ENCODE data around the gene MYL7.

MYL7 gene

GRCh38 chr7:44150966-44151941 lies 10.1 kb upstream of the MYL7 start:
- DNase-seq (ENCODE audit: low read depth in 2 of 2): no peak

DNA sequence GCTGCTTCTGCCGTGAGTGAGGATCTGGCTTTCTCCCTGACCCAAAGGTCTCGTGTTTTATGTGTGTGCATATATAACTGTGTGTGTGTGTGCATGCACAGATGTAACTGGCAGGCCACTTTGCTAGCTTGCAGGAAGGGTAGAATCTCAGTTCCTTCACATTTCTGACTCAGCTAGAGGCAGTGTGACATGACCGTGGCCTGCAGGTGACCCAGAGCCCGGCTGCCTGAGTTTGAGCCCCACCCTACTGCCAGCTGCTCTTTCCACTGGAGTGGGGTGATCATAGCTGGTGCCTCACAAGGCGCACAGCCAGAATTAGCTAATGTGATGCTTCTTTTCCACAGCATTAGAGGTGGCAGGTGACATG lies 9.3 kb upstream of the MYL7 start:
- DNase-seq (ENCODE audit: low read depth in 2 of 2): no peak

DNA sequence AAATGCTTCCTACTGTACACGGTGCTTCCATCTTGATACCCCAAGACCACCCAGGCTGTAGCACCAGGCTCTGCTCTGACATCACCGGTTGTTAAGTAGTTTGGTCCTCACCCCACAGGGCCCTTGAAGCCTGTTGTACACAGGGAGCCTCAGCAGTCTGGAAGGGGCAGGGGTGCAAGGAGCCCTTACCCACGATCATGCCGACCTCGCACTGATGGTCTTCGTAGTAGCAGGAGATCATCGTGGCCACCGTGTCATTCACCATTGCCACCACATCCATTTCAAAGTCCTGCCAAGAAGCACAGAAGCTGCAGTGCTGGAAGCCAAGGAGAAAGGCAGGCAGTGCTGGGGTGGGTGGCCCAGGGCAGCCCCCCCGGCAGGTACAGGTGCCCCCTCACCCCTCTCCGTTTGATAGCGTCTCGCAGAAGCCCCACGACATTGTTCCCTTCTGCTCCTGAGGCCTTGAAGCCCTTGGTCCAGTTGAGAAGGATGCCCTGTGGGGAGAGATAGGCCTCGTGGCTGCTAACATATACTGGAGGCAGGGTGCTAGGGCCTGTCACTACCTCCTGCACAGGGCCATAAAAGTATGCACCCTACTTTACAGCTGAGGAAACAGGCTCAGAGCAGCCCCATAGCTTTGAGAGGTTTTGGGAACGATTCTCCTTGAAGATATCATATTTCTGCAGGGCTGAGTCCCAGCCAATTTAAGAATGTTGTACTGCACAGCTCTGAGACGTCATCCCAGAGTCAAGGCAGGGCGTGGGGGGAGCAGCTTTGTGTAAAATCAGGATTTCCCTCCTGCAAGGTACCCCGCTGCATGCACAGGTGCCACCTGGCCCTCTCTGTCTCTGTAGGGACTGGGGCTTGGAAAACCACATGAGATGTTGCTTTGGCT lies 8.7 kb upstream of the MYL7 start:
- DNase-seq (ENCODE audit: low read depth in 2 of 2): no peak

DNA sequence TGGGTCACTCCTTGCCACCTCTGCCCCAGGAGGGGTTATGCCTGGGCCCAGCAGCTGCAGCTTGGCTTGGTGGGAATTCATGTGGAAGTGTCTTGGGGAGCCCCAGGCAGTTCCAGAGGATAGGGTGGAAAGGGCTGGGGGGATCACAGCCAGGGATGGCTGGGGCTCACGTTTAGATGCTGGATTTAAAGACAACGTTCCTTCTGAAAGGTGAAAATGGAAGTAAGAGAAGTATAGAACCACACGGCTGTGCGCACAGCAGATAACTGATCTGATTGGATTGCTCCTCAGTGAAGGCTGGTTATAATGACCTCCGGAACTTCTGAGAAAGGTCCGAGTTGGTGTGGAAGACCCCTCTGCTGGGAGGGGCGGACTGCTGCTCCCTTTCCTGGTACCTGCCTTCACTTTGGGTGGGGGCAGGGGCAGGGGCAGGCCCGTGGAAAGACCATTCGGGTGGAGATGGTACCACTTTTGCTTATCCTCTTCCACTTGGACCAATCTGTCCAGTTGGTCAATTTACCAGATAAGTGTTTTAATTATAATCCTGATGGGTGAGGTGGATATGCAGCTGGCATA lies 7.9 kb upstream of the MYL7 start:
- DNase-seq (ENCODE audit: low read depth in 2 of 2): no peak

- no peak for DNase-seq (ENCODE audit: low read depth in 2 of 2)
Measured at GRCh38 chr7:44148166-44148565, 7.0 kb upstream of the MYL7 start.

- no peak for DNase-seq (ENCODE audit: low read depth in 2 of 2)
Measured at GRCh38 chr7:44147026-44147991, 6.2 kb upstream of the MYL7 start.

- peak; percentile 55 to 58 for DNase-seq (ENCODE audit: low read depth in 2 of 2)
Measured at GRCh38 chr7:44145969-44146911, 5.1 kb upstream of the MYL7 start.

DNA sequence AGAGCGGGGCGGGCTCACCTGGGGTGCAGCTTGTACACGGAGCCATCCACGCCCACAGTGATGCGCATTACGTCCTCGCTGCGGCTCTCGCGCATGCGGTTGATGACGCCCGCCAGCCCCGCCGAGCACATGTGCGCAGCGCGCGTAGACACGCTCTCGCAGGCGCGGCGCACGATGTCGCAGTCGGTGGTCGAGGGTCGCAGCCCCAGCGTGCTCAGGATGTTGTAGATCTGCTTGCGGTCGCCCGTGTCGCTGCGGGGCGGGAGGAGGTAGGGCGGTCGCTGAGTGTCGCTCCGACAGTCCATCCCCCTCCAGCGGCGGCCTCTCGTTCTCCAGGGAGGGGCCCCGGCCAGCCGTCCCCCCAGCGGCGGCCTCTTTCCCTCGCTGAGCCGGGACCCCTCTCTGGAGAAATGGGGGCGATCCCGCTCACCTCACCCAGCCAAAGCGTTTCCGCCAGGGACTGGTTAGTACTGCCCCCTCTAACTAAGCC lies 4.4 kb upstream of the MYL7 start:
- DNase-seq (ENCODE audit: low read depth in 2 of 2): peak; percentile 27 to 36

- DNase-seq (ENCODE audit: low read depth in 2 of 2): no peak
Measured at GRCh38 chr7:44144968-44145478, 3.9 kb upstream of the MYL7 start.

- DNase-seq (ENCODE audit: low read depth in 2 of 2): no peak
Measured at GRCh38 chr7:44144426-44144967, 3.4 kb upstream of the MYL7 start.

DNA sequence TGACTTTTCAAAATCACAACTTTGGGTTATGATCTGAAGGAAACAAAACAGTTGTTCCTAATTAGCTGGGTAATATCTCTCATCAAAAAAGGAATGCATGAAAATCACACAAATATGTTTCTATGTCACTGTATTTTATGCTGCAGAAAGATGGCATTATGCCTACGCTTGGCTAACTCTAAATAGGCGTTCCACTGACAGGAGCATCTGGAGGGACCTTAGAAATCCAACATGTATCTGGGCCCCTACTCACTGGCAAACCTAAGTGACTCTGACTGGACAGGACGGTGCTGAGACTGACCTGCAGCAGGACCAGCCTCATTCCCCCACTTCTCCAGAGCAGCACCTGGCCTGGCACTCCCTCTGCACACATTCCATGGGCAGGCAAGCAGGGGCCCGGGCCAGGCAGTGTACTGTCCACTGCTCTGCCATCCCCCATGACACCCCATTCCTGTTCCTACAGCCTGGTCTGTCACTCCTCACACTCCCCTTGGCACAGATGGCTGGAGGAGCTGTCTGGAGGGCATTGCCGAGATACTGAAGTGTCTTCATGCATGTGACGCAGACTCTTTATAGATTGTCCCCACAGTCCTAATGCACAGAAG lies 2.6 kb upstream of the MYL7 start:
- DNase-seq (ENCODE audit: low read depth in 2 of 2): no peak

GRCh38 chr7:44142028-44142427 lies 896 bp upstream of the MYL7 start:
- DNase-seq (ENCODE audit: low read depth in 2 of 2): no peak

DNA sequence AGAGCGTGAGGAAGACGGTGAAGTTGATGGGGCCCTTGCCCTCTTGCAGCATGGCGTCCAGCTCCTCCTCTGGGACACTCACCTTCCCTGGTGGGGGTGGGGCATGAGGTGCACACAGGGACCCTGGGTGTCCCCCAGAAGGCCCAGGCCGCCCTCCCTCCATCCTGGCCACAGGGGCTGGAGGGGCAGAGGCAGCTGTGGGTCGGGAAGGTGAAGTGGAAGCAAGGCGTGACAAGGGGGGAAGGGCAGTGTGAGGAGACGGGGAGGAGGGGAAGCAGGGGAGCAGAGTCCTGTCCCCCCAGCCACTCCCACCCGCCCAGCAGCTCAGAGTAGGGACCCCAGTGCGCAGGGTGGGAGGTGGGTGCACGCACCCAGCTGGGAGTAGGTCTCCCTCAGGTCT lies 791 bp downstream of the MYL7 start:
- no peak for DNase-seq (ENCODE audit: low read depth in 2 of 2)

DNA sequence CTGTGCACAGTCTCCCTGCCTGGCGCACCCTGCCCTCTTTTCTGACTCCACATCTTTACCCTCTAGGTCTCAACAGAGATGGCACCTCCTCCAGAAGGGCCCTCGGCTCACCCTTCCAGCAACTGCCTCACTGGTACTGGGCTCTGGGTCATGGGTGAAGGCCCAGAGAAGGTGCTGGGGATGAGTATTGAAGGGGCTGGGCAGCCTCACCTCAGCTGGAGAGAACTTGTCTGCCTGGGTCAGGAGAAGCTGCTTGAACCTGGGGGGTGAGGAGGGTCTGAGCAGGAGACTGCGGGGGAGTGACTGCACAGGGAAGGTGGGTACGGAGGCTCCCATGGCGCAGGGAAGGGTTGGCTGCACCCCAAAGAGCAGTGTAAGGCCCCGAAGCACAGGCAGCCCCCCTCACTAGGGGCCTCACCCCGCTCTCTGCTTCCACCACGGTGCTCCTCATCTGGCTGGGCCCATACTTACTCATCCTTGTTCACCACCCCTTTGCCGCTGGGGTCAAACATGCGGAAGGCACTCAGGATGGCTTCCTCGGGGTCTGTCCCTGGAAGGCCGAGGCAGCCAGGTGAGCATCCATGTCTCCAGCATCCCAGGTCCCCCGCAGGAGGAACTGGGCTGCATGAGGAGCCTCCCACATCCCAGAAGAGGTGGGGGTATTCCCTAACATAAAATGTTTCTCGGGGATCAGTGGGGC lies 1.7 kb downstream of the MYL7 start:
- DNase-seq (ENCODE audit: low read depth in 2 of 2): no peak

DNA sequence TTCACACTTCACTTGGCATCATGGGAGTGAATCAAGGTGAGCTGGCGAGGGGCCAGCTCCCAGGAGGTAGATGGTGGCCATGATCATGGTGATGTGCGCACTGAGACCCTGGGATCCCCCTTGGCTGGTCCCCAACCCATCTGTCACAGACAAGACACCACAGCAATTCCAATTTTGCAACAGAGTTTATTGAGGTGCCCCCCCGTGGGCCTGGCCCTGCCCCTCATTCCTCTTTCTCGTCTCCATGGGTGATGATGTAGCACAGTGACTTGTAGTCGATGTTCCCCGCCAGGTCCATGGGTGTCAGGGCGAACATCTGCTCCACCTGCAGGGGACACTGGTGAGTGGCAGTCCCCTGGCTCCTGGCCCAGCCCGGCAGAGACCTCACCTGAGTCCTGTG lies 2.4 kb downstream of the MYL7 start:
- DNase-seq (ENCODE audit: low read depth in 2 of 2): no peak

- no peak for DNase-seq (ENCODE audit: low read depth in 2 of 2)
Measured at GRCh38 chr7:44136731-44137130, 4.4 kb downstream of the MYL7 start.

DNA sequence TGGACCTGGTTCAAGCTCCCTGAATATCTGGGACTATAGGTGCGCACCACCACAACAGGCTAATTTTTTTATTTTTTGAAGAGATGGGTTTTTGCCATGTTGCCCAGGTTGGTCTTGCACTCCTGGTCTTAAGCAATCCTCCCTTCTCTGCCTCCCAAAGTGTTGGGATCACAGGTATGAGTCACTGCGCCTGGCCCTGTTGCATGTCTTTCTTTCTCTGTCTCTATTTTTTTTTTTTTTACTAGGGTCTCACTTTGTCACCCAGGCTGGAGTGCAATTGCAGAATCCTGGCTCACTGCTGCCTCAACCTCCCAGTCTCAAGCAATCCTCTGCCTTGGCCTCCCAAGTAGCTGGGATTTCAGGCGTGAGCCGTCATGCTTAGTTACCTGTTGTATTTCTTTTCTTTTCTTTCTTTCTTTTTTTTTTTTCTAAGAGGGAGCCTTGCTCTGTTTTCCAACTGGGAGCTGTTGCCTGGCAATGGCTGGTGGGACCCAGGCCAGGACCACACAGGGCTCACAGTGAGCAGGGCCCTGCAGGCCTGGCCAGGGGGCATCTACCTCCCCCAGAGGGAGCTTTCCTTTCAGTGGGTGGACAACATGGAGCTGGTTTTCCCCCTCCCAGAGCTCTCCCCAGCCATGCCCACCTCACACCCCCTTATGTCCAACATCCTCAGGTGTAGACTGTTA lies 6.0 kb downstream of the MYL7 start:
- no peak for DNase-seq (ENCODE audit: low read depth in 2 of 2)

- no peak for DNase-seq (ENCODE audit: low read depth in 2 of 2)
Measured at GRCh38 chr7:44133295-44133694, 7.8 kb downstream of the MYL7 start.

Data from stimulated activated CD8-positive, alpha-beta memory T cell treated with anti-CD3 and anti-CD28 coated beads, Interleukin-2, amount 100 ng/mL, for 48 hours (primary cell).